Measurements from ENCODE around the gene AGAP6. TPM values are rescaled to one million over a fixed set of nuclear protein-coding genes. Genes with fewer than 3 reads are reported as not detected.
"Not testable (repeated sequence)": the region's sequence is repeated elsewhere in the genome, so short reads cannot be mapped to it uniquely, and the experiment has no call there.

The AGAP6 gene
- total RNA-seq, 1 experiment from 2014 or later, result 13.4 TPM

DNA sequence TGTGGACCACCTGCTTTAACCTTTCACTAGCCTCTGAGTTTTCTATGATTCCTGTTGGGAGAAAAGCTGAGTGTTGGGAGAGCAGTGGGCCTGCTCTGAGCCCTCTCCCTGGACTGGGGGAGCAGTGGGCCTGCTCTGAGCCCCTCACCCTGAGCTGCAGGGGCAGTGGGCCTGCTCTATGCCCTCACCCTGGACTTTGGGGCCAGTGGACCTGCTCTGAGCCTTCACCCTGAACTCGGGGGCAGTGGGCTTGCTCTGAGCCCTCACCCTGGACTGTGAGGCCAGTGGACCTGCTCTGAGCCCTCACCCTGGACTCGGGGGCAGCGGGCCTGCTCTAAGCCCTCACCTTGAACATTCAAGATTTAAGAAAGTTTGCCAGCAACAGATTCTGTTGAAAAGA lies 33.4 kb downstream of the AGAP6 start:
- WGBS (ENCODE audit: extremely low coverage, insufficient read length, low lambda C conversion rate), result no CpG with 5 or more reads among the region's 3 CpGs
- H3K79me2 ChIP-seq (ENCODE audit: insufficient read depth, low read length), result no peaks in the 10 kb centered on the region
- no peak overlapping the region for H4K91ac ChIP-seq (ENCODE audit: insufficient read length, low read depth, low read length)
- no peak overlapping the region for H3K27ac ChIP-seq (ENCODE audit: insufficient read length, low read depth, low read length)
- no peak overlapping the region for H3K56ac ChIP-seq (ENCODE audit: insufficient read length, low read depth, low read length)
- no peaks in the 10 kb centered on the region for H3K4me1 ChIP-seq (ENCODE audit: insufficient read depth, low read length)
- no peak overlapping the region for H3K18ac ChIP-seq (ENCODE audit: insufficient read length, low read depth, low read length)
- H2AFZ ChIP-seq (ENCODE audit: low read length), result no peak overlapping the region
- no peak overlapping the region for H2BK5ac ChIP-seq (ENCODE audit: insufficient read length, low read length)
- no peak overlapping the region for H2BK20ac ChIP-seq (ENCODE audit: low read depth, low read length, poor library complexity, severe bottlenecking)
- TF ChIP-seq, protein P1, sequence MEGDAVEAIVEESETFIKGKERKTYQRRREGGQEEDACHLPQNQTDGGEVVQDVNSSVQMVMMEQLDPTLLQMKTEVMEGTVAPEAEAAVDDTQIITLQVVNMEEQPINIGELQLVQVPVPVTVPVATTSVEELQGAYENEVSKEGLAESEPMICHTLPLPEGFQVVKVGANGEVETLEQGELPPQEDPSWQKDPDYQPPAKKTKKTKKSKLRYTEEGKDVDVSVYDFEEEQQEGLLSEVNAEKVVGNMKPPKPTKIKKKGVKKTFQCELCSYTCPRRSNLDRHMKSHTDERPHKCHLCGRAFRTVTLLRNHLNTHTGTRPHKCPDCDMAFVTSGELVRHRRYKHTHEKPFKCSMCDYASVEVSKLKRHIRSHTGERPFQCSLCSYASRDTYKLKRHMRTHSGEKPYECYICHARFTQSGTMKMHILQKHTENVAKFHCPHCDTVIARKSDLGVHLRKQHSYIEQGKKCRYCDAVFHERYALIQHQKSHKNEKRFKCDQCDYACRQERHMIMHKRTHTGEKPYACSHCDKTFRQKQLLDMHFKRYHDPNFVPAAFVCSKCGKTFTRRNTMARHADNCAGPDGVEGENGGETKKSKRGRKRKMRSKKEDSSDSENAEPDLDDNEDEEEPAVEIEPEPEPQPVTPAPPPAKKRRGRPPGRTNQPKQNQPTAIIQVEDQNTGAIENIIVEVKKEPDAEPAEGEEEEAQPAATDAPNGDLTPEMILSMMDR (conservative IDR thresholded peaks at IDR 0.05), result no peak
- no peaks in the 10 kb centered on the region for H3K79me1 ChIP-seq (ENCODE audit: insufficient read depth, low read depth, low read length, poor library complexity, severe bottlenecking)
- Mint-ChIP-seq H3K36me3 (ENCODE audit: insufficient read depth in 1 of 3, low read depth in 3 of 3) (no peaks in the 10 kb centered on the region), H3K4me1 (no peaks in the 10 kb centered on the region), H3K27ac (peak overlapping the region in 1 of 3 experiments; percentile 57; a peak in 1 of 7 replicates), H3K9me3 (no peaks in the 10 kb centered on the region; a peak in 1 of 5 replicates), H3K4me3 (no peak overlapping the region), H3K27me3 (ENCODE audit: low read depth) (no peaks in the 10 kb centered on the region)
- no peak overlapping the region for H3K4ac ChIP-seq (ENCODE audit: low read depth, low read length)
- H3T11ph ChIP-seq (ENCODE audit: low read length), result no peak overlapping the region
- H4K5ac ChIP-seq (ENCODE audit: insufficient read length, low read depth, low read length), result no peak overlapping the region
- DNase-seq, result no peak
- no peak overlapping the region for H3K23ac ChIP-seq (ENCODE audit: insufficient read length, low read depth, low read length)
- no peak overlapping the region for H2BK12ac ChIP-seq (ENCODE audit: insufficient read length, low read depth, low read length)
- no peak overlapping the region for H2BK120ac ChIP-seq (ENCODE audit: low read depth, low read length, poor library complexity, severe bottlenecking)
- no peak overlapping the region for H3K14ac ChIP-seq (ENCODE audit: insufficient read depth, low read length)
- no peaks in the 10 kb centered on the region for H3K23me2 ChIP-seq (ENCODE audit: insufficient read length, low read depth, low read length, poor library complexity, severe bottlenecking)
- no peaks in the 10 kb centered on the region for H3K27me3 ChIP-seq (ENCODE audit: insufficient read depth, low read length)
- H3K9me3 ChIP-seq (ENCODE audit: control insufficient read depth, low read depth, low read length), result no peaks in the 10 kb centered on the region
- no peak overlapping the region for H3K9ac ChIP-seq (ENCODE audit: extremely low read depth, insufficient read length, low read length)
- H2AK5ac ChIP-seq (ENCODE audit: insufficient read length, low read length), result no peak overlapping the region
- H3K4me2 ChIP-seq (ENCODE audit: insufficient read depth, insufficient read length, low read length), result no peak overlapping the region
- H4K20me1 ChIP-seq (ENCODE audit: control insufficient read depth, insufficient read depth, insufficient read length), result no peaks in the 10 kb centered on the region
- no peak overlapping the region for H4K8ac ChIP-seq (replicated peaks; ENCODE audit: insufficient read length, low read depth, low read length)
- H2BK15ac ChIP-seq (ENCODE audit: low read depth, low read length), result no peak overlapping the region

- WGBS (ENCODE audit: extremely low coverage, insufficient read length, low lambda C conversion rate), result no CpG with 5 or more reads among the region's 37 CpGs
- H4K5ac ChIP-seq (ENCODE audit: insufficient read length, low read depth, low read length), result not testable (repeated sequence)
Measured at GRCh38 chr10:50024716-50025383, 36.6 kb downstream of the AGAP6 start.

More at GRCh38 chr10:50024716-50025383, 36.6 kb downstream of the AGAP6 start:
- not testable (repeated sequence) for H2BK15ac ChIP-seq (ENCODE audit: low read depth, low read length); H3K27ac Mint-ChIP-seq; H3K4me2 ChIP-seq (ENCODE audit: insufficient read depth, insufficient read length, low read length); H4K91ac ChIP-seq (ENCODE audit: insufficient read length, low read depth, low read length); H3K4me1 ChIP-seq (ENCODE audit: insufficient read depth, low read length); H3K9me3 ChIP-seq (ENCODE audit: control insufficient read depth, low read depth, low read length); H3K9me3 Mint-ChIP-seq; H3K14ac ChIP-seq (ENCODE audit: insufficient read depth, low read length); H3K36me3 Mint-ChIP-seq (ENCODE audit: insufficient read depth in 1 of 3, low read depth in 3 of 3); DNase-seq; H2AK5ac ChIP-seq (ENCODE audit: insufficient read length, low read length); H3K56ac ChIP-seq (ENCODE audit: insufficient read length, low read depth, low read length); H2BK12ac ChIP-seq (ENCODE audit: insufficient read length, low read depth, low read length); H2BK20ac ChIP-seq (ENCODE audit: low read depth, low read length, poor library complexity, severe bottlenecking); H2BK120ac ChIP-seq (ENCODE audit: low read depth, low read length, poor library complexity, severe bottlenecking); H3K79me1 ChIP-seq (ENCODE audit: insufficient read depth, low read depth, low read length, poor library complexity, severe bottlenecking); H2BK5ac ChIP-seq (ENCODE audit: insufficient read length, low read length); H4K8ac ChIP-seq (replicated peaks; ENCODE audit: insufficient read length, low read depth, low read length); H3T11ph ChIP-seq (ENCODE audit: low read length); H3K4me3 Mint-ChIP-seq; H3K27me3 Mint-ChIP-seq (ENCODE audit: low read depth); H3K79me2 ChIP-seq (ENCODE audit: insufficient read depth, low read length); H3K4ac ChIP-seq (ENCODE audit: low read depth, low read length); H3K27me3 ChIP-seq (ENCODE audit: insufficient read depth, low read length); H3K4me1 Mint-ChIP-seq; H2AFZ ChIP-seq (ENCODE audit: low read length); H3K27ac ChIP-seq (ENCODE audit: insufficient read length, low read depth, low read length); H3K18ac ChIP-seq (ENCODE audit: insufficient read length, low read depth, low read length); H3K9ac ChIP-seq (ENCODE audit: extremely low read depth, insufficient read length, low read length); H4K20me1 ChIP-seq (ENCODE audit: control insufficient read depth, insufficient read depth, insufficient read length); H3K23me2 ChIP-seq (ENCODE audit: insufficient read length, low read depth, low read length, poor library complexity, severe bottlenecking); H3K23ac ChIP-seq (ENCODE audit: insufficient read length, low read depth, low read length)
